H1 (cell line): Measurements from ENCODE around the gene NAGA. TPM values are rescaled to one million over a fixed set of nuclear protein-coding genes. Genes with fewer than 3 reads are reported as not detected.

Experiments used
- ASH2L ChIP-seq: fragments of 200-600, 300-600 bp; sonication (generic); IDR thresholded peaks from one replicate; pipeline ENCODE4 v1.7.1; 2017; ENCODE audit warnings: low read length
- ATF3 ChIP-seq: IDR thresholded peaks from 2 replicates; pipeline ENCODE4 v1.6.1; 2011; ENCODE audit warnings: low read depth, mild to moderate bottlenecking, low read length; ENCODE audit not compliant: insufficient read depth
- BRCA1 ChIP-seq: IDR thresholded peaks from 2 replicates; pipeline ENCODE4 v1.6.1; 2012; ENCODE audit warnings: low read depth, low read length, improper control_type of control experiment
- POLR2A ChIP-seq, 2 experiments: IDR thresholded peaks; 1 replicate in 1 of 2; 2 replicates in 1 of 2; pipeline ENCODE4 v1.6.1; 2011; ENCODE audit warnings: low read depth in 2 of 2, low read length in 2 of 2, mild to moderate bottlenecking in 2 of 2; ENCODE audit errors: control extremely low read depth in 1 of 2
- SP1 ChIP-seq: IDR thresholded peaks from 2 replicates; pipeline ENCODE4 v1.6.1; 2011; ENCODE audit warnings: low read depth, low read length
- TCF12 ChIP-seq: IDR thresholded peaks from 2 replicates; pipeline ENCODE4 v1.6.1; 2011; ENCODE audit warnings: low read depth, mild to moderate bottlenecking, low read length
- polyA plus RNA-seq, 7 experiments: library from polyadenylated mRNA; depleted of rRNA in 3 of 7; stranded (reverse) in 5 of 7; unstranded in 2 of 7; fragments of >200 nt in 5 of 7; fragments of 200-250 nt in 2 of 7; gene quantifications; 1 replicate in 5 of 7; 2 replicates in 1 of 7; 4 replicates in 1 of 7; pipeline versions ENCODE4 v1.2.1 to v1.2.3, GENCODE V29; 2011 to 2013; ENCODE audit warnings: missing spikeins in 2 of 7, mixed read lengths in 2 of 7
- total RNA-seq: library from RNA; stranded (reverse); fragmentation: NEBNext Ultra II Directional; extraction: Animal tissue kit (Norgen Biotek cat#: 25700); gene quantifications from 2 replicates; pipeline ENCODE4 v1.2.1, GENCODE V29; 2021

NAGA gene
- total and polyA plus RNA-seq, 2 of the 8 experiments (the other 6 are each of a cell fraction or from before 2014, with no cell fraction given): 14.8 to 30.7 TPM

- TF ChIP-seq ASH2L: no peak
- no peak for TF ChIP-seq SP1
- no peak for TF ChIP-seq POLR2A (IDR thresholded peaks at IDR 0.05; ENCODE audit: control extremely low read depth in 1 of 2, low read depth in 2 of 2, low read length in 2 of 2)
- TF ChIP-seq ATF3: no peak
- TF ChIP-seq BRCA1: no peak
- no peak for TF ChIP-seq TCF12
Measured at GRCh38 chr22:42076764-42077485, 6.3 kb upstream of the NAGA start (continued).
